ENCODE measurements around the gene NOS3. TPM values are rescaled to one million over a fixed set of nuclear protein-coding genes. Genes with fewer than 3 reads are reported as not detected.
A peak's percentile ranks its signal among the peaks of the same experiment; 100 is the strongest.

Gene NOS3
- total RNA-seq, 1 donor from 2014 or later, result 1.0 TPM

DNA sequence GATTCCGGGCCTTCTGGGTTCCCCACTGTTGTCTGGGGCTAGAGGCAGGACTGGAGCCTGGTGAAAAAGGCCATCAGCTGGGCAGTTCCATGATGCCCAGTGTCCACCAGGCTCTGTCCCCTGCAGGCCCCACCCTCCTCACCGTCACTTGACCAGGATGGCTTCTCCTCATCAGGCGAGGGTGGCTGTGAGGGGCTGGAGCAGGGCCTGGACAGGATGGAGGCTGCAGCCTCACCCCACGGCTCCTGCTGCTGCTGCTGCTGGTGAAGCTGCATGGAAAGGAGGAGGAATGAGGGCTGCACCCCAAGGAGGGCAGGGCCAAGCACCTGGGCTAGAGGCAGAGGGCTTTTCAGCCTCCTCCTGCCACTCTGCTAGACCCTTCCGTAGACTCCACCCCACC, 25.1 kb downstream of the NOS3 start:
- H3K27me3 ChIP-seq (ENCODE audit: control insufficient read depth, insufficient read depth, low read length), result peaks cover 64% of the 10 kb centered on the region
- TF ChIP-seq, protein P1, sequence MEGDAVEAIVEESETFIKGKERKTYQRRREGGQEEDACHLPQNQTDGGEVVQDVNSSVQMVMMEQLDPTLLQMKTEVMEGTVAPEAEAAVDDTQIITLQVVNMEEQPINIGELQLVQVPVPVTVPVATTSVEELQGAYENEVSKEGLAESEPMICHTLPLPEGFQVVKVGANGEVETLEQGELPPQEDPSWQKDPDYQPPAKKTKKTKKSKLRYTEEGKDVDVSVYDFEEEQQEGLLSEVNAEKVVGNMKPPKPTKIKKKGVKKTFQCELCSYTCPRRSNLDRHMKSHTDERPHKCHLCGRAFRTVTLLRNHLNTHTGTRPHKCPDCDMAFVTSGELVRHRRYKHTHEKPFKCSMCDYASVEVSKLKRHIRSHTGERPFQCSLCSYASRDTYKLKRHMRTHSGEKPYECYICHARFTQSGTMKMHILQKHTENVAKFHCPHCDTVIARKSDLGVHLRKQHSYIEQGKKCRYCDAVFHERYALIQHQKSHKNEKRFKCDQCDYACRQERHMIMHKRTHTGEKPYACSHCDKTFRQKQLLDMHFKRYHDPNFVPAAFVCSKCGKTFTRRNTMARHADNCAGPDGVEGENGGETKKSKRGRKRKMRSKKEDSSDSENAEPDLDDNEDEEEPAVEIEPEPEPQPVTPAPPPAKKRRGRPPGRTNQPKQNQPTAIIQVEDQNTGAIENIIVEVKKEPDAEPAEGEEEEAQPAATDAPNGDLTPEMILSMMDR (IDR thresholded peaks at IDR 0.05; ENCODE audit: insufficient read depth, low read length, poor library complexity, severe bottlenecking), result no peak
- DNase-seq (ENCODE audit: low read depth), result no peak
- no peaks in the 10 kb centered on the region for H3K36me3 ChIP-seq (ENCODE audit: control insufficient read depth, insufficient read depth, low read length)
- no peak overlapping the region for H3K4me3 ChIP-seq (ENCODE audit: low read depth, low read length)

DNA sequence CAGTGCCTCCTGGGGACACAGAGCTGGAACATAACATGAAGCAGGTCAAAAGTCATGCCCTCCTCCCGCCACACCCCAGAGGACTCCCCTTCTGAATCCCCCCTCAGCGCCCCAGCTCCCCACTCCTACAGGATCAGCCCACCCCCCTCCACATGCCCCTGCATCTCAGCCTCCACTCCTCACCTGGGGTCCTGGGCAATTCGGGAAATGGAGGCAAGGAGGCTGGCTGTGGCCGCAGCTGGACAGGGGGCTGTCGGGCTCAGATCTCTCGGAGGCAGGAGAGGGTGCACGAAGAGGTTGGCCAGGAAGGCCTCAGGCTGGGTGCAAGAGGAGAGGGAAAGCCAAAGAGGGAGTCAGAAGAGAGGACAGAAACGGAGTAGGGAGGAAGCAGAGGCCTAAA, 25.7 kb downstream of the NOS3 start:
- Histone ChIP-seq H3K36me3 (ENCODE audit: control insufficient read depth, insufficient read depth, low read length) (no peaks in the 10 kb centered on the region), H3K27me3 (ENCODE audit: control insufficient read depth, insufficient read depth, low read length) (peaks cover 64% of the 10 kb centered on the region), H3K4me3 (ENCODE audit: low read depth, low read length) (no peak overlapping the region)
- DNase-seq (ENCODE audit: low read depth), result no peak
- TF ChIP-seq, protein P1 (IDR thresholded peaks at IDR 0.05; ENCODE audit: insufficient read depth, low read length, poor library complexity, severe bottlenecking), result no peak

DNA sequence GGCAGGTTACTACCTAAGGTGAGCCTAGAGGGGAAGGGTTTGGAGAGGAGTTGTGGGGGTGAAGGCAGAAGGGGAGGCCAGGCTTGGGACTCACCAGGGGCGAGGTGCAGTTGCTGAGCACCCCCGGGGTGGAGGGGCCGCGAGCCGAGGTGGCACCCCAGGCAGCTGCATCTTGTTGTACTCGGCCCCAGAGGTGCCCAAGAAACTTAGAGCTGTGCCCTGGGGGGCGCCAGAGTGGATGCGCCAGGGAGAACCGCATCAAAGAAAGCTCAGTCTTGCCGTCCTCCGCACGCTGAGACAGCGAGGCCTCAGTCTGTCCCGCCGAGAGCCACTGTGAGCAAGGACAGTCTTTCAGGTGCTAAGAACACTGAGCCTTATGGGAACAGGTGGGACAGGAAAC, 26.1 kb downstream of the NOS3 start:
- Histone ChIP-seq H3K27me3 (ENCODE audit: control insufficient read depth, insufficient read depth, low read length) (peaks cover 64% of the 10 kb centered on the region), H3K4me3 (ENCODE audit: low read depth, low read length) (no peak overlapping the region), H3K36me3 (ENCODE audit: control insufficient read depth, insufficient read depth, low read length) (no peaks in the 10 kb centered on the region)
- TF ChIP-seq, protein P1 (IDR thresholded peaks at IDR 0.05; ENCODE audit: insufficient read depth, low read length, poor library complexity, severe bottlenecking), result no peak
- no peak for DNase-seq (ENCODE audit: low read depth)

DNA sequence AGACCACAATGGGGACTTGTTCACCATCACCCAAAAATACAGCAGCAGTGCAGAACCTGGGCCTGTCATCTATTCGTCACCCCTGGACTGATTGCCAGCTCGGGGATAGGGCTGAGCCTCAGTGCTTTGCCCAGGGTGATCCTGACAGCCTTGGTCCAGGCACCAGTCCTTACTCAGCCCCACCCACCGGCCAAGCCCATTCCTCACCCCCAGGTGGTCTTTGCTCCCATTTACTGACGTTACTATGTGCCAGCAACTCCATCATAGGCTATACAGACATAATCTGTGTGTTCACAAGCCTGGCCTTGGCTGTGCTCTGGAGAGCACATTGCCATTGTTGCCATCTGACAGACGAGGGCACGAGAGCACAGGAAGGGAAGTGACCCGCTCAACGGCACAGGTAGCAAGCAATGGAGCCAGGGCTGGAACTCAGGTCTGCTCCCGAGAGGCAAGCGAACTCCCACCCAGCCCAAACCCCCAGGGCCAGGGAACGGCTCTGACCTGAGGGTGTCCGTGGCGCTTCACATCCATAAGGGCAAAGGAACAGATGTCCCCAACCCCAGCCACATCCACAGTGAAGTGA, 26.6 kb downstream of the NOS3 start:
- DNase-seq (ENCODE audit: low read depth), result no peak
- H3K27me3 ChIP-seq (ENCODE audit: control insufficient read depth, insufficient read depth, low read length), result peaks cover 60% of the 10 kb centered on the region
- H3K4me3 ChIP-seq (ENCODE audit: low read depth, low read length), result no peak overlapping the region
- H3K36me3 ChIP-seq (ENCODE audit: control insufficient read depth, insufficient read depth, low read length), result no peaks in the 10 kb centered on the region
- TF ChIP-seq, protein P1 (IDR thresholded peaks at IDR 0.05; ENCODE audit: insufficient read depth, low read length, poor library complexity, severe bottlenecking), result no peak

DNA sequence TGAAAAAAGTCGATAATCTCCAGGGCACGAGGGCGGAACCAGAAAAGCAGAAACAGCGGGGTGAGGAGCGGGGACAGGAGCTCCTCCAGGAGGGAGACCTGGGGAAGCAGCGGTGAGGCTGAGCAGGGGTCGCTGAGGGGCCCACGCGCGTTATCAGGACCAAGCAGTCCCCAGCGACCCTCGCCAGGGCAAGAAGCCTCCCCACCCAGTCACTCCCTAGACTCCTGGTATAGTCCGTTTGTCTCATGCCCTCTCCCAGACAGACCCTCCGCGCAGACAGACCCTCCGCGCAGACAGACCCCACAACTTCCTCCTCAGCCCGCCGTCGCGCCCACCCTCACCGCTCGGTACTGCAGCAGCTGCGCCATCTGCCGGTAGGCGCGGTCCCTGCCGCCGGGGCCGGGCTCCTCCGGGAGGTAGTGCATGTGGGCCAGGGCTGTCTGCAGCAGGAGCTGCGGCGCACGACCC, 27.2 kb downstream of the NOS3 start:
- Histone ChIP-seq H3K27me3 (ENCODE audit: control insufficient read depth, insufficient read depth, low read length) (peaks cover 54% of the 10 kb centered on the region), H3K36me3 (ENCODE audit: control insufficient read depth, insufficient read depth, low read length) (no peaks in the 10 kb centered on the region), H3K4me3 (ENCODE audit: low read depth, low read length) (no peak overlapping the region)
- DNase-seq (ENCODE audit: low read depth), result no peak
- TF ChIP-seq, protein P1 (IDR thresholded peaks at IDR 0.05; ENCODE audit: insufficient read depth, low read length, poor library complexity, severe bottlenecking), result peak; percentile 95

All from kidney epithelial cell (primary cell).